Measurements from ENCODE around the gene SCARF2. TPM values are rescaled to one million over a fixed set of nuclear protein-coding genes. Genes with fewer than 3 reads are reported as not detected.

SCARF2 gene
- total and polyA plus RNA-seq, 2 experiments from 2014 or later: 1.8 to 16.6 TPM

GRCh38 chr22:20422271-20423007 lies 15.2 kb downstream of the SCARF2 start:
- Mint-ChIP-seq H3K27ac (no peak overlapping the region), H3K27me3 (ENCODE audit: insufficient read depth, low read depth, poor library complexity) (peaks cover 39% of the 10 kb centered on the region), H3K4me1 (peaks cover 3% of the 10 kb centered on the region), H3K36me3 (ENCODE audit: low read depth) (no peaks in the 10 kb centered on the region; the same call in 2 of the 3 replicates), H3K4me3 (no peak overlapping the region), H3K9me3 (no peaks in the 10 kb centered on the region)
- H3K4me3 ChIP-seq: no peak overlapping the region
- H3K4me2 ChIP-seq: no peak overlapping the region
- H3K79me2 ChIP-seq (replicated peaks; ENCODE audit: insufficient read depth): no peaks in the 10 kb centered on the region
- H2AFZ ChIP-seq: no peak overlapping the region
- TF ChIP-seq POLR2AphosphoS5 (IDR thresholded peaks at IDR 0.05; ENCODE audit: low read depth) (no peak), EZH2 (IDR thresholded peaks at IDR 0.05; ENCODE audit: low read depth, unreplicated experiment) (no peak), REST (IDR thresholded peaks at IDR 0.05; ENCODE audit: unreplicated experiment) (no peak), ZNF114 (CRISPR knock-in tag; IDR thresholded peaks at IDR 0.05) (no peak), STAT1 (IDR thresholded peaks at IDR 0.05; ENCODE audit: unreplicated experiment) (no peak), ZNF462 (CRISPR knock-in tag; IDR thresholded peaks at IDR 0.05) (no peak), EZH2phosphoT487 (IDR thresholded peaks at IDR 0.05; ENCODE audit: unreplicated experiment) (no peak), NANOG (IDR thresholded peaks at IDR 0.05; ENCODE audit: borderline replicate concordance) (no peak), CREB1 (CRISPR knock-in tag; IDR thresholded peaks at IDR 0.05; ENCODE audit: low read depth) (no peak), JUNB (IDR thresholded peaks at IDR 0.05; ENCODE audit: unreplicated experiment) (no peak), CTCF (conservative IDR thresholded peaks at IDR 0.05; ENCODE audit: low read depth in 2 of 2) (no peak), ZNF331 (CRISPR knock-in tag; IDR thresholded peaks at IDR 0.05; ENCODE audit: low read depth) (no peak), ETS1 (IDR thresholded peaks at IDR 0.05) (no peak)
- no peaks in the 10 kb centered on the region for H3K36me3 ChIP-seq (ENCODE audit: insufficient read depth)
- H3F3A ChIP-seq (replicated peaks; ENCODE audit: low read depth): no peaks in the 10 kb centered on the region
- no peak overlapping the region for H3K27ac ChIP-seq (ENCODE audit: low read depth)
- H3K9me2 ChIP-seq (ENCODE audit: insufficient read depth): no peaks in the 10 kb centered on the region
- H4K20me1 ChIP-seq (replicated peaks; ENCODE audit: insufficient read depth): 0 out of 2 replicates have a peak, but pooled peaks cover 6% of the 10 kb centered on the region
- peaks cover 33% of the 10 kb centered on the region for H3K27me3 ChIP-seq (ENCODE audit: insufficient read depth)
- ATAC-seq (no peak), DNase-seq (ENCODE audit: low spot score) (no peak)
- no peaks in the 10 kb centered on the region for H3K4me1 ChIP-seq (ENCODE audit: insufficient read depth)

All from GM23338 (cell line).